ENCODE results near the gene RFX3.

Gene RFX3

GRCh38 chr9:3513265-3513818 is 12.5 kb downstream of the RFX3 start:
- Histone ChIP-seq H3K4me1 (ENCODE audit: insufficient read depth, low read length) (peaks cover 29% of the 10 kb centered on the region), H3K4me3 (ENCODE audit: low read length) (no peak overlapping the region), H3K9ac (ENCODE audit: low read depth, low read length) (no peak overlapping the region), H3K27me3 (ENCODE audit: insufficient read depth, low read length) (no peaks in the 10 kb centered on the region), H3K9me3 (ENCODE audit: insufficient read depth, low read depth, low read length) (no peaks in the 10 kb centered on the region), H3K36me3 (ENCODE audit: insufficient read depth, low read length) (no peaks in the 10 kb centered on the region), H3K27ac (ENCODE audit: low read depth, low read length) (no peak overlapping the region)
- 98% methylated on average over 2 of the region's 2 CpGs for WGBS

GRCh38 chr9:3511551-3511950 is 14.2 kb downstream of the RFX3 start:
- H3K4me1 ChIP-seq (ENCODE audit: insufficient read depth, low read length), result peaks cover 33% of the 10 kb centered on the region
- H3K9me3 ChIP-seq (ENCODE audit: insufficient read depth, low read depth, low read length), result no peaks in the 10 kb centered on the region
- no CpG with 5 or more reads among the region's 1 CpG for WGBS
- no peaks in the 10 kb centered on the region for H3K36me3 ChIP-seq (ENCODE audit: insufficient read depth, low read length)
- H3K27me3 ChIP-seq (ENCODE audit: insufficient read depth, low read length), result no peaks in the 10 kb centered on the region
- no peak overlapping the region for H3K27ac ChIP-seq (ENCODE audit: low read depth, low read length)
- H3K9ac ChIP-seq (ENCODE audit: low read depth, low read length), result no peak overlapping the region
- no peak overlapping the region for H3K4me3 ChIP-seq (ENCODE audit: low read length)

- Histone ChIP-seq H3K9ac (ENCODE audit: low read depth, low read length) (no peak overlapping the region), H3K36me3 (ENCODE audit: insufficient read depth, low read length) (no peaks in the 10 kb centered on the region), H3K4me3 (ENCODE audit: low read length) (no peak overlapping the region), H3K27me3 (ENCODE audit: insufficient read depth, low read length) (no peaks in the 10 kb centered on the region), H3K9me3 (ENCODE audit: insufficient read depth, low read depth, low read length) (no peaks in the 10 kb centered on the region), H3K4me1 (ENCODE audit: insufficient read depth, low read length) (peaks cover 38% of the 10 kb centered on the region), H3K27ac (ENCODE audit: low read depth, low read length) (no peak overlapping the region)
- 100% methylated on average over 1 of the region's 1 CpG for WGBS
Measured at GRCh38 chr9:3510796-3511195, 15.0 kb downstream of the RFX3 start.

- peaks cover 42% of the 10 kb centered on the region for H3K4me1 ChIP-seq (ENCODE audit: insufficient read depth, low read length)
- H3K4me3 ChIP-seq (ENCODE audit: low read length), result no peak overlapping the region
- WGBS, result 93% methylated on average over 1 of the region's 1 CpG
- H3K9ac ChIP-seq (ENCODE audit: low read depth, low read length), result no peak overlapping the region
- H3K27me3 ChIP-seq (ENCODE audit: insufficient read depth, low read length), result no peaks in the 10 kb centered on the region
- no peaks in the 10 kb centered on the region for H3K9me3 ChIP-seq (ENCODE audit: insufficient read depth, low read depth, low read length)
- H3K27ac ChIP-seq (ENCODE audit: low read depth, low read length), result no peak overlapping the region; the same call in 1 of the 2 replicates
- no peaks in the 10 kb centered on the region for H3K36me3 ChIP-seq (ENCODE audit: insufficient read depth, low read length)
Measured at GRCh38 chr9:3509926-3510325, 15.9 kb downstream of the RFX3 start.

GRCh38 chr9:3508521-3509291 is 17.1 kb downstream of the RFX3 start:
- Histone ChIP-seq H3K9me3 (ENCODE audit: insufficient read depth, low read depth, low read length) (no peaks in the 10 kb centered on the region), H3K36me3 (ENCODE audit: insufficient read depth, low read length) (no peaks in the 10 kb centered on the region), H3K9ac (ENCODE audit: low read depth, low read length) (no peak overlapping the region; the same call in 1 of the 2 replicates), H3K27me3 (ENCODE audit: insufficient read depth, low read length) (no peaks in the 10 kb centered on the region), H3K4me1 (ENCODE audit: insufficient read depth, low read length) (peaks cover 42% of the 10 kb centered on the region), H3K27ac (ENCODE audit: low read depth, low read length) (peak overlapping the region; percentile 23; the same call in 1 of the 2 replicates), H3K4me3 (ENCODE audit: low read length) (no peak overlapping the region)
- WGBS, result 89% methylated on average over 5 of the region's 6 CpGs

DNA sequence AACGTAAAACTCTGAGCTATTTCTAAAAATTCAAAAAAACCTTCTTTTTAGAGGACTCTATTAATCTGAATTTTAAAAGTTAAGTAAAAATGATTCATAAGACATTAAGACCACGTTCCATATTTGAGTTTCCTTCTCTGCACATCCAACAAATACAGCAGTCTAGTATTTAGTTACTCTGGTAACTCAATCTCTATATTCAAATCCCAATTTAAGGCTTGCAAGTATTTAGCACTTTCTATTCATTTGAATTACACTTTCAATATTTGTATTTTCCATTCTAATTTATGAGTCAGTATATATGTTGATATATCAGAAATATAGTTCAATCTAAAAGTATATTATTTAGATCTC is 17.7 kb downstream of the RFX3 start:
- Histone ChIP-seq H3K9ac (ENCODE audit: low read depth, low read length) (no peak overlapping the region), H3K9me3 (ENCODE audit: insufficient read depth, low read depth, low read length) (no peaks in the 10 kb centered on the region), H3K4me1 (ENCODE audit: insufficient read depth, low read length) (peaks cover 42% of the 10 kb centered on the region), H3K27me3 (ENCODE audit: insufficient read depth, low read length) (no peaks in the 10 kb centered on the region), H3K27ac (ENCODE audit: low read depth, low read length) (no peak overlapping the region; the same call in 1 of the 2 replicates), H3K4me3 (ENCODE audit: low read length) (no peak overlapping the region), H3K36me3 (ENCODE audit: insufficient read depth, low read length) (no peaks in the 10 kb centered on the region)
- WGBS, result 92% methylated on average over 2 of the region's 2 CpGs

DNA sequence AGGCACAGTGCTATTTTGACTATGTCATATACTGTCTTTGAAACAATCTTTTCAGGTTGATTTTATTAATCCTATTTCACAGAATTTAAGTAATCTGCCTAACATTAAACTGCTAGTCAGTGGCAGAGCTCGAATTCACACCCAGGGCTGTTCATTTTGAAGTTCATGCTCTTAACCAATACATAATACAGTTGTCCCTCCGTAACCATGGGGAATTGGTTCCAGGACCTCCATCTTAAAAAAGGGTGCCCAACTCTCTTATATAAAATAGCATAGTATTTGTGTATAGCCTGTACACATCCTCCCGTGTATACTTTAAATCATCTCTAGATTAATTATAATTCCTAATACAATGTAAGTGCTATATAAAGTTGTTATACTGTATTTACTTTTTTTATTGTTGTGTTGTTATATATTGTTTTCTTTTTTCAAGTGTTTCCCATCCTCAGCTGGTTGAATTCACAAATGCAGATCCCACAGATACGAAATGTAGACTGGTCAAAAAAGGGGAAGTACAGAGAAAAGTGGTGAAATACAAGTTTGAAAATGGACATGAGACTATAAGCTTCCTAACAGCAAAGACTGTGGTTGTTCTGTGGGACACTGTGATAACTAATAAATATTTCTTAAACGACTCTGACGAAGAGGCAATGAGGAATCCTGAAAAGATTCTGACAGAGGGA is 18.3 kb downstream of the RFX3 start:
- Histone ChIP-seq H3K36me3 (ENCODE audit: insufficient read depth, low read length) (no peaks in the 10 kb centered on the region), H3K9me3 (ENCODE audit: insufficient read depth, low read depth, low read length) (no peaks in the 10 kb centered on the region), H3K27me3 (ENCODE audit: insufficient read depth, low read length) (no peaks in the 10 kb centered on the region), H3K27ac (ENCODE audit: low read depth, low read length) (no peak overlapping the region; the same call in 1 of the 2 replicates), H3K9ac (ENCODE audit: low read depth, low read length) (no peak overlapping the region), H3K4me1 (ENCODE audit: insufficient read depth, low read length) (peaks cover 42% of the 10 kb centered on the region), H3K4me3 (ENCODE audit: low read length) (no peak overlapping the region)
- 95% methylated on average over 5 of the region's 6 CpGs for WGBS

DNA sequence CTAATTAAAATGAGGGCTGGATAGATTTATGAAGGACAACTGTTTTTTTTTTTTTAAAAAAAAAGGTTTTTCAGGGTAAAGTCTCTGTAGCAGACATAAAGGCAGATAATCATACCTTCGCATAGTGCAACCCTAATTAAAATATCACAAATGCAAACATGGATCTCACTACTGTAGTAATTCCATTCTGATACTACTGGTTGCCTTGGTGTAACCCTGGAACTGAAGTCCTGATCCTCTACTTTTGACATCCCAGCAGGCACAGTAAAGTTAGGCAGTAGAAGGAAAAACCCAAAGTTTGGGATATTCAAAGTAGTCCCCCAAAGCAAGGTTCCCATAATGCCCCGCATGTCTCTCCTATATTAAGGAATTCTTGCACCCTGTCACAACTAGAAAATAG is 19.6 kb downstream of the RFX3 start:
- WGBS, result 95% methylated on average over 2 of the region's 2 CpGs
- Histone ChIP-seq H3K4me3 (ENCODE audit: low read length) (no peak overlapping the region), H3K27ac (ENCODE audit: low read depth, low read length) (no peak overlapping the region; the same call in 1 of the 2 replicates), H3K9ac (ENCODE audit: low read depth, low read length) (no peak overlapping the region), H3K9me3 (ENCODE audit: insufficient read depth, low read depth, low read length) (no peaks in the 10 kb centered on the region), H3K4me1 (ENCODE audit: insufficient read depth, low read length) (peaks cover 32% of the 10 kb centered on the region), H3K27me3 (ENCODE audit: insufficient read depth, low read length) (no peaks in the 10 kb centered on the region), H3K36me3 (ENCODE audit: insufficient read depth, low read length) (no peaks in the 10 kb centered on the region)

- Histone ChIP-seq H3K27me3 (ENCODE audit: insufficient read depth, low read length) (no peaks in the 10 kb centered on the region), H3K27ac (ENCODE audit: low read depth, low read length) (no peak overlapping the region)
- 93% methylated on average over 5 of the region's 6 CpGs for WGBS
Measured at GRCh38 chr9:3502560-3503398, 23.0 kb downstream of the RFX3 start.

DNA sequence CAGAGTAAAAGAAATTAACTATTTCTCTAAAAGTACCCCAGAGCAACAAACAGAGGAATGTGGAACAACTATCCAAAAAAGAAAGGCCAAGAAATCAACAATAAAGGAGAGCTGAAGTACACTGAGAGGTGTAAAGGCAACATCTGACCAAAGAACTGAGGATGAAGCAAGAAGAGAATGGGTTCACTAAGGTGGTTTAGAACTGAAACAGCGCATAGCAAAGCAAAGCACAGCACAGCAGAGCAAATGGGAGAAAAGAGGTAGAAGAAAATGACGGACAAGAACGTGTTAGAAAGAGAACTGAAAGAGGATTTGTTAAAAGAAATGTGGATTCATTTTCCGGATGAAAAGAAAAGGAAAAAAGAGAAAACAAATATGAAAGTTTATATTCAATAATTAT is 25.8 kb downstream of the RFX3 start:
- H3K9ac ChIP-seq (ENCODE audit: low read depth, low read length), result no peak overlapping the region
- H3K27me3 ChIP-seq (ENCODE audit: insufficient read depth, low read length), result no peaks in the 10 kb centered on the region
- H3K27ac ChIP-seq (ENCODE audit: low read depth, low read length), result no peak overlapping the region
- peaks cover 19% of the 10 kb centered on the region for H3K4me1 ChIP-seq (ENCODE audit: insufficient read depth, low read length)
- no peak overlapping the region for H3K4me3 ChIP-seq (ENCODE audit: low read length)
- whole genome bisulfite sequencing, result 95% methylated on average over 4 of the region's 4 CpGs
- H3K9me3 ChIP-seq (ENCODE audit: insufficient read depth, low read depth, low read length), result no peaks in the 10 kb centered on the region
- H3K36me3 ChIP-seq (ENCODE audit: insufficient read depth, low read length), result no peaks in the 10 kb centered on the region

More at GRCh38 chr9:3502560-3503398, 23.0 kb downstream of the RFX3 start:
- peaks cover 28% of the 10 kb centered on the region for H3K4me1 ChIP-seq (ENCODE audit: insufficient read depth, low read length)
- no peak overlapping the region for H3K4me3 ChIP-seq (ENCODE audit: low read length)
- no peaks in the 10 kb centered on the region for H3K36me3 ChIP-seq (ENCODE audit: insufficient read depth, low read length)
- H3K9me3 ChIP-seq (ENCODE audit: insufficient read depth, low read depth, low read length), result no peaks in the 10 kb centered on the region
- H3K9ac ChIP-seq (ENCODE audit: low read depth, low read length), result no peak overlapping the region

- Histone ChIP-seq H3K36me3 (ENCODE audit: insufficient read depth, low read length) (no peaks in the 10 kb centered on the region), H3K4me3 (ENCODE audit: low read length) (no peak overlapping the region), H3K4me1 (ENCODE audit: insufficient read depth, low read length) (peaks cover 19% of the 10 kb centered on the region), H3K9me3 (ENCODE audit: insufficient read depth, low read depth, low read length) (no peaks in the 10 kb centered on the region), H3K27ac (ENCODE audit: low read depth, low read length) (no peak overlapping the region), H3K9ac (ENCODE audit: low read depth, low read length) (no peak overlapping the region), H3K27me3 (ENCODE audit: insufficient read depth, low read length) (no peaks in the 10 kb centered on the region)
- 84% methylated on average over 3 of the region's 3 CpGs for WGBS
Measured at GRCh38 chr9:3498691-3499090, 27.1 kb downstream of the RFX3 start.

Measured in HUES64 (cell line).